HG03175 (cell line): ENCODE data around the gene PPP2R3A.

Experiments
- ATAC-seq: cut with Tn5 transposase; IDR thresholded peaks from one replicate; pipeline ENCODE4 v1.9.1; 2021; ENCODE audit warnings: mild to moderate bottlenecking, moderate library complexity; ENCODE audit not compliant: unreplicated experiment

The PPP2R3A gene

GRCh38 chr3:136192831-136193230 lies 227.3 kb downstream of the PPP2R3A start:
- ATAC-seq: no peak

GRCh38 chr3:136193278-136194054 lies 227.9 kb downstream of the PPP2R3A start:
- no peak for ATAC-seq

GRCh38 chr3:136194409-136195257 lies 229.1 kb downstream of the PPP2R3A start:
- ATAC-seq: no peak

DNA sequence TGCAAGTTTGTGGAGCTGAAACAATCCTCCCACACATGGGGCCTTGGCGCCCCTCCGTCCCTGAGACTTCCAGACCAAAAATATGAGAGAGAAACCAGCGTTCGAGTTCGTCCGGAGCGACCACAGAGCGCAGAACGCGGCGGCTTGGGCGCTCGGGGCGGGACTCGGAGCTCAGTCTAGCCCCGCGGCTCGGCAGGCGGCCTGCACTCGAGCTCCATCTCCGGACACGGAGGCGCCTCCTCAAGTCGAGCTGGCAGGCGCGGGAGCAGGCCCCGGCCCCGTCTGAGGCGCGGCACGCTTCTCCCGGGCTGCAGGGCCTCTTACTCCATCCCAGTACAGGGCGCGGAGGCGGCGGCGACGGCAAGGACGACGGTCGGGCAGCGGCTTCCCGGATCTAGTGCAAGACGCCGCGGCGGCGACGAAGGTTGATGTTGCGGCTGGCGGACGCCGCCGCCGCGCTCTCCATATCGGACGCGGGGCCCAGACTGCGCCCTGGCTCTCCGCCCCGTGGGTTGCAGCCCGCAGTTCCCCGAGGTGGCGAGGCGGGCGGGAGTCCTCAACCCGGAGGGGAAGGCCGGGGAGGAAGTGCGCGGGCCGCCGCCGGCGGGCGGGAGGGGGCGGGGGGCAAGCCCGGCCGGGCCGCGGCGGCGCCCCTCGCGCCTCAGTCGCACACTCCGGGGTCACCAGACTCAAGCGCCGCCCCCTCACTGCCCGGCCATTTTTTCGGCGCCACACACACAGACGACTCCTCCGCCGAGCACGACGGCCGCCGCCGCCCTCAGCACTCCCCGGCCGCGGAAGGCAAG lies 229.9 kb downstream of the PPP2R3A start:
- ATAC-seq: peak; percentile 42

GRCh38 chr3:136196064-136196400 lies 230.5 kb downstream of the PPP2R3A start, which contains the start of gene MSL2:
MSL2 (minus strand) TSS chr3:136196335; CDS start chr3:136195113, 1,222 bp downstream.
- no peak for ATAC-seq

DNA sequence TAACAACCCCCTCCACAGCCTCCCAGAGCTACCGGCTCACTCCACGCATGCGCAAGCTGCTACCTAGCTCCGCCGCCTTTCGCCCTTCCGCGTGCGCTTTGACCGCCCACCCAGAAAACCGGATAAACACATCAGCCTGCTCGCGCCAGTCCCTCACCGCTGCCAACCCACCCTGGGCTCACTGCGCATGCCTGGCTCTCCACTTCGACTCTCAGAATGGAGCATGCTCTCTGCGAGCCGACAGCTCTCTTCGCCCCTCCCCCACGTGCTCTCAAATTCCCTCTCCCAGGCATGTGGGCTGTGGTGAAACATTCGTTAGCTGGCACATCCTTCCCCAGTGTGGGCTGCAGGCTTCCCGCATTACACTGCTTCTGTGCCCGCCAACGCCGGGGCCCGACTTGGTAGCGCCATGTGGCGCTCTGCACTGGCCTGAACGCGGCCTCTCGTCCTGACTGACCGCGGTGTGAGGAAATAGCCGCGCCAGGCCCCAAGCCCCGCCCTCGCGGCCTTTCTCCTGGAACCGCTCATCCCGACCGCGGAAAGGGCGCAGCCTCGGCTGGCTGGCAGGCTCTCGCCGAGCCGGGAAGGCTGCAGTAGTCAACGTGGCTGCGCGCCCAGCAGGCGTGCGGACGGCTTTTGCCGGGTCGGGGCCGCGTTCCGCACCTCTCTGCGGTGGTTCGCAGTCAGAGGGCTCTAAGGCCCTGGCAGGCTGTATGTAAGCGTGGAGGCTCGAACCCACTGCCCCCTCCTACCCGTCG lies 231.1 kb downstream of the PPP2R3A start:
- ATAC-seq: peak; percentile 72

DNA sequence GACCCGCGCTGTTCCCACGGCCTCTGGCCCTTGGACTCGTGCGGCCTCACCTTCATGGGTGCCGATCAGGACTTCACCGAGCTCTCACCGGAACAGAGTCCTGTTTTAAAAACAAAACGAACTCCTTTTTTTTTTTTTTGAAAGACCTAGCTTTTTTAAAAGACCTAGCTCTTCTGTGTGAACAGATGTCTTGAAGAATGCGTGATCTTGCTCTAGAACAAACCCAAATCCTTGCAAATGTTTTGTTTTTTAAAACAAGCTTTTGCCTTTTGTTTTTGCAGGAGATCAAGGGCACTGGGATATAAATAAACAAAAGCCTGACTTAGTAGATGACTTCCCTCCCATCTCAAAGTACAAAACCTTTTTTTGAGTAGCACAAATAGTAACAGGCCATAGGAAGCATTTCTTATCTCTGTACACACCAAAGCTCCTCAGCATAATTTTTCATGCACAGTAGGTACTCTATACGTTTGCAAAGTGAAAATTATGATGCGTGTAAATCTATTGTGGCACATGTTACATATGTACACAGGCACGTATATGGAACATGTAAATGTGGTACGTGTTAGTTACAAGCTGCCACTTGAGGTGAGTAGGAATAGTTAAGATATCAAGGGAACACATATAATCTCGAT lies 231.7 kb downstream of the PPP2R3A start:
- no peak for ATAC-seq
